Stomach (tissue), 4 donors: ENCODE measurements around the gene CNDP1.

Source experiments
- EP300 ChIP-seq: sonication (generic); formaldehyde crosslinking; IDR thresholded peaks from one replicate; pipeline ENCODE4 v1.6.1; 2017; ENCODE audit warnings: antibody characterized with exemption
- POLR2A ChIP-seq, 4 donors: fragments of 450-650 bp; IDR thresholded peaks; one replicate each; pipeline ENCODE4 v1.6.1; 2016; ENCODE audit warnings: antibody characterized with exemption in 4 of 4, control low read depth in 2 of 4, mild to moderate bottlenecking in 1 of 4, moderate library complexity in 1 of 4
- POLR2AphosphoS5 ChIP-seq, 3 donors: sonication (generic); formaldehyde crosslinking; IDR thresholded peaks; one replicate each; pipeline ENCODE4 v1.6.1; 2016; ENCODE audit warnings: antibody characterized with exemption in 3 of 3
- TF ChIP-seq, protein P1 (sequence below), 7 experiments: fragments of 450-650 bp in 4 of 7; fragments of 200-600 bp in 3 of 7; sonication (generic) in 3 of 7; IDR thresholded peaks; one replicate each; pipeline ENCODE4 v1.5.1; 2016 to 2019; ENCODE audit warnings: antibody characterized with exemption in 7 of 7, control low read depth in 2 of 7, mild to moderate bottlenecking in 1 of 7

DNA sequence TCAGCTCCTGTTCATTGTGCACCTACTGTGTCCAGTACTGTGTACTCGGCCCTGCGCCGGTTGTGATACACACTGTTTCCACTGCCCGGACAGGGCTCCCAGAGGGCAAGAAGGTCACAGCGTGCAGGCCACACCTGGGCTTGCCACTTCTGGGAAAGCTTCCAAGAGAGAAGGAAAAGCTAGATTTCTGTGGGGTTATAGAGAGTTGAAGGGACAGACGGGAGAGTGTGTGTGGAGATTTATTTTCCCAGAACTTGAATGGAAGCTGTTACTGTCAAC lies 3.8 kb upstream of the CNDP1 start:
- TF ChIP-seq, protein P1, sequence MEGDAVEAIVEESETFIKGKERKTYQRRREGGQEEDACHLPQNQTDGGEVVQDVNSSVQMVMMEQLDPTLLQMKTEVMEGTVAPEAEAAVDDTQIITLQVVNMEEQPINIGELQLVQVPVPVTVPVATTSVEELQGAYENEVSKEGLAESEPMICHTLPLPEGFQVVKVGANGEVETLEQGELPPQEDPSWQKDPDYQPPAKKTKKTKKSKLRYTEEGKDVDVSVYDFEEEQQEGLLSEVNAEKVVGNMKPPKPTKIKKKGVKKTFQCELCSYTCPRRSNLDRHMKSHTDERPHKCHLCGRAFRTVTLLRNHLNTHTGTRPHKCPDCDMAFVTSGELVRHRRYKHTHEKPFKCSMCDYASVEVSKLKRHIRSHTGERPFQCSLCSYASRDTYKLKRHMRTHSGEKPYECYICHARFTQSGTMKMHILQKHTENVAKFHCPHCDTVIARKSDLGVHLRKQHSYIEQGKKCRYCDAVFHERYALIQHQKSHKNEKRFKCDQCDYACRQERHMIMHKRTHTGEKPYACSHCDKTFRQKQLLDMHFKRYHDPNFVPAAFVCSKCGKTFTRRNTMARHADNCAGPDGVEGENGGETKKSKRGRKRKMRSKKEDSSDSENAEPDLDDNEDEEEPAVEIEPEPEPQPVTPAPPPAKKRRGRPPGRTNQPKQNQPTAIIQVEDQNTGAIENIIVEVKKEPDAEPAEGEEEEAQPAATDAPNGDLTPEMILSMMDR (IDR thresholded peaks at IDR 0.05), result no peak
- TF ChIP-seq POLR2A (IDR thresholded peaks at IDR 0.05), result no peak
- no peak for TF ChIP-seq POLR2AphosphoS5 (IDR thresholded peaks at IDR 0.05)
- no peak for TF ChIP-seq EP300
